Activated CD4-positive, alpha-beta T cell treated with anti-CD3 and anti-CD28 coated beads, Interleukin-2, amount 50 U/mL, for 16 hours (primary cell): Measurements from ENCODE around the gene INO80.
"Not testable (repeated sequence)": the region's sequence is repeated elsewhere in the genome, so short reads cannot be mapped to it uniquely, and the experiment has no call there.

ENCODE experiments used
- DNase-seq: peaks from one replicate; pipeline ENCODE4 v3.0.0-alpha.2; 2020

Gene INO80

GRCh38 chr15:41116116-41116961, at the start of gene INO80:
Gene INO80 (minus strand): TSS chr15:41116280. CDS start chr15:41096310, 19,970 bp downstream.
- DNase-seq = peak; percentile 98

- DNase-seq = no peak
Observed at GRCh38 chr15:41161736-41162135, 45.7 kb upstream of the INO80 start.

GRCh38 chr15:41161336-41161735, 45.3 kb upstream of the INO80 start:
- no peak for DNase-seq

- DNase-seq = no peak
Observed at GRCh38 chr15:41160639-41161315, 44.7 kb upstream of the INO80 start.

- DNase-seq = no peak
Observed at GRCh38 chr15:41154412-41154811, 38.3 kb upstream of the INO80 start.

GRCh38 chr15:41153733-41154132, 37.7 kb upstream of the INO80 start:
- no peak for DNase-seq

- no peak for DNase-seq
Observed at GRCh38 chr15:41151451-41152005, 35.4 kb upstream of the INO80 start.

- no peak for DNase-seq
Observed at GRCh38 chr15:41150279-41150678, 34.2 kb upstream of the INO80 start.

GRCh38 chr15:41148065-41148464, 32.0 kb upstream of the INO80 start:
- no peak for DNase-seq

- no peak for DNase-seq
Observed at GRCh38 chr15:41139619-41140018, 23.5 kb upstream of the INO80 start.

GRCh38 chr15:41139112-41139511, 23.0 kb upstream of the INO80 start:
- not testable (repeated sequence) for DNase-seq

- not testable (repeated sequence) for DNase-seq
Observed at GRCh38 chr15:41135580-41135979, 19.5 kb upstream of the INO80 start.

- no peak for DNase-seq
Observed at GRCh38 chr15:41133454-41133853, 17.4 kb upstream of the INO80 start.

GRCh38 chr15:41132094-41132493, 16.0 kb upstream of the INO80 start:
- not testable (repeated sequence) for DNase-seq

- DNase-seq = no peak
Observed at GRCh38 chr15:41128174-41128902, 12.3 kb upstream of the INO80 start.

- DNase-seq = peak; percentile 15
Observed at GRCh38 chr15:41125931-41126642, 10.0 kb upstream of the INO80 start.

- DNase-seq = no peak
Observed at GRCh38 chr15:41125063-41125669, 9.1 kb upstream of the INO80 start.

- no peak for DNase-seq
Observed at GRCh38 chr15:41124058-41124457, 8.0 kb upstream of the INO80 start.

- DNase-seq = no peak
Observed at GRCh38 chr15:41122849-41123248, 6.8 kb upstream of the INO80 start.

- no peak for DNase-seq
Observed at GRCh38 chr15:41121951-41122350, 5.9 kb upstream of the INO80 start.

GRCh38 chr15:41116962-41117252, 827 bp upstream of the INO80 start:
- DNase-seq = no peak

- no peak for DNase-seq
Observed at GRCh38 chr15:41115652-41116115, 396 bp downstream of the INO80 start.
